Fibroblast of skin of left quadriceps (primary cell): Measurements from ENCODE around the gene CYP2C19.
"Not testable (repeated sequence)": the region's sequence is repeated elsewhere in the genome, so short reads cannot be mapped to it uniquely, and the experiment has no call there.

Source experiments
- DNase-seq, 2 experiments: peaks; one replicate each; pipeline ENCODE4 v3.0.0-alpha.2; 2013; ENCODE audit warnings: low read depth in 2 of 2

Gene CYP2C19

GRCh38 chr10:94879214-94879613 is 116.7 kb downstream of the CYP2C19 start:
- no peak for DNase-seq

- DNase-seq = no peak
These were observed 126.6 kb downstream of the CYP2C19 start for GRCh38 chr10:94889123-94889522.

- no peak for DNase-seq
These were observed 128.0 kb downstream of the CYP2C19 start for GRCh38 chr10:94890264-94891022.

- not testable (repeated sequence) for DNase-seq
These were observed 135.9 kb downstream of the CYP2C19 start for GRCh38 chr10:94898414-94898813.

GRCh38 chr10:94902080-94902479 is 139.6 kb downstream of the CYP2C19 start:
- no peak for DNase-seq

- DNase-seq = no peak
These were observed 140.1 kb downstream of the CYP2C19 start for GRCh38 chr10:94902570-94902969.
